Activated T-cell treated with anti-CD3 and anti-CD28 coated beads, Interleukin-2, amount 50 U/mL, for 1 hour (primary cell): ENCODE results near the gene RNASE11.
"Not testable (repeated sequence)": the region's sequence is repeated elsewhere in the genome, so short reads cannot be mapped to it uniquely, and the experiment has no call there.

Source experiments
- DNase-seq: peaks from one replicate; pipeline ENCODE4 v3.0.0-alpha.2; 2020

RNASE11 gene

DNA sequence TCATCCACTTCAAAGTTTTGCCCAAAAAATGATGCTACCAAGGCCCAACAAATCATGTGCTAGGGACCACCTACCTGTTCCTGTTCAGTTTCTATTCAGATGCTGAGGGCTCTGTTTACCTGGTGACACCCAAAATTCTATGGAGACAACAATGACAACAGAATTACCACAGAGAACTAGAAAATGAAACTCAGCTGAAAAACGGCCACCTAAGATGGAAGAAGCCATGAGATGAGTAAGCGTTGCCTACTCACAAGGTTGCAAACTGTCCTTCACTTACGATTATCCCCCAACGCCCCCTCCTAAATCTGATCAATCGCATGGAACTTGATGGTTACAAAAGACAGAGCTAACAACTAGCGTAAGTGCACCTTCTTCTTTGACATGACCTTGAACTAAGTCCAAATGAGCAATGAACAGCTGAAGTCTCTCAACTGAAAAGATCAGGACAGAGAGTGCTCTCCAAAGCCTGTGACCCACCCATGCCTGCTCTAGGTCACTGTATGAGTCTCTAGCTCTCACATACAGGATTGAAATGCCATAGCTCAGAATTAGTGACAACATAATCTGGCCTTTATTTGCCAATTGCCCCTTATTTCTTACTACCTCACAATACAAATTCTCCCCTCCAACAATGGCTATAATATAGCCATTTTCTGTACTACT is at the start of gene RNASE11:
Gene RNASE11 (minus strand): TSS at position 513 of the 666 bp plus-strand sequence.
- DNase-seq = no peak

- DNase-seq = peak; percentile 67
Observed at GRCh38 chr14:20632831-20633691, 45.3 kb upstream of the RNASE11 start.

DNA sequence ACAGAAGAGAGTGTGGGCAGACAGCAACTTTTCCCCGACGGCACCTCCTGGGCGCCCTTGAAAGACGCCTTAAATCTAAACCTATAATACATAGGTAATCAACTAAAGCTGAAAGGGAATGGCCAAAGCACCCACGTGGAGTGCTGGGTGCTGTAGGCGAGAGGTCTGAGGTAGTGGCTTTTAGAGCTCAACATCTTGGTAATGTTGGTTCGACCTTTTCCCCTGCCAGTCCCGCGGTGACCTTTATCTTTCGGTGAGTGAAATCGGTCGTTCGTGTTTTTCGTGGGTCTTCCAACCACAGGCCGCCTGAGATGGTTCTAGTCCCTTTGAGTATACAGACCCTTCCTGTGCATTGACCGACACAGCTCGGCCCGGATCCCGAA is 44.6 kb upstream of the RNASE11 start:
- DNase-seq = no peak

DNA sequence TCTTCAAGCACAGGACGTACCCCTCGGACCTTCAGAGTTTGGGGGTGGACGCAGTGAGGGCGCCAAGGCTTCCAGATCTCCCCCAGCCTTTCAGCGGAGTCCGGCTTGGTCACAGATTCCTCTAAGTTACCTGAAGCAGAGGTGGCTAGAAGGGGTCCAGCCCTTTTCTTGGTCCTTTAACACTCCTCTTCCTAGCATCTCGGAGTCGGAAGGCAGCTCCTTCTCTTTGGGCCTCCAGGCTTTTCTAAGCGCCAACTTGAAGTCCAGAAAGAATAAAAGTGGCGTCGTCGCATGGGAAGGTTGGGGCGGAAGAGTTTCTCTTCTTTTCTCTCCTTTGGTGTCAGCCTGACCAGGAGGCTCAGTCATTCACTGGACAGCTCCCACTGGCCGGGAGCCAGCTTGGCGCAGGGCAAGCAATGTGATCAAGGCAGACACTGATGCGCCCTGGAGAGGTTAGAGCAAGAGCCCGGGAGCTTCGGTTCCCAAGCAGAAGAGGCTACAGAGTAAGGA is 44.1 kb upstream of the RNASE11 start:
- no peak for DNase-seq

DNA sequence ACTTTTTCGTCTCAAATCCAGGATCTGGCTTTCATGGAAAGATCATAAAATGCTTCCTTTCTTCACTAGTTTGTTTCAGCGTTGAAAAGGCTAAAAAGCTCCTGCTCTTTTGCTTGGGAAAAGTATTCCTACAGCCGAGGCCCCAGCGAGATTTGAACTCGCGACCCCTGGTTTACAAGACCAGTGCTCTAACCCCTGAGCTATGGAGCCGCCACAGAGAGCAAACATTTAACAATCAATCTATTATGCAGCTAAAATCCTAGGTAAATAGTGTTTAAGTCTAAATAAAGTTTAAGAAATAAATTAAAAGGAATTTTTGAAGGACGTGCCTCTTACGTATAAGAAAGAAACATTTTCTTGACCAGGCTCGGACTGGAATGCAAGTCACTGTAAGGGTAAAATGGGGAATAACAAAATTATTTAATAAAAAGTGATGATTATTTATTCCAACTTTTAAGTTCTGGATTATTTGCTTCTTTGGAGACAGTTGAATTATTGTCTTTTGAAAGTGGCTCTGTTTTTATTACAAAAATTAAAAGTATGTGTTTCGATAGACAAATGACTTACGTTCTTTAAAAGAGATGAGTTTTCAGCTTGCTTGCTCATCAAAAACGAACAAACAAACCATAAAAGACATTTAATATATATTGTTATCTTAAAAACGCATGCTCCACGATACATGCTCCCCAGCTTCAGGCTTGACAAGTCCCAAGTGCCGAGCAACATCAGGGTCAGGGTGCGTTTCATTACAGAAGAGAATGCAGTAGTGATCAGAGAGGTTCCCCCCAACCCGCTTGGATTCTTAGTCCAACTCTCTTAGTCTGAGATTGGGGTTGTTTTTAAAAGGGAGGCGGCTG is 43.5 kb upstream of the RNASE11 start:
- DNase-seq = peak; percentile 60

- DNase-seq = peak; percentile 44
Observed at GRCh38 chr14:20630340-20631022, 42.7 kb upstream of the RNASE11 start.

DNA sequence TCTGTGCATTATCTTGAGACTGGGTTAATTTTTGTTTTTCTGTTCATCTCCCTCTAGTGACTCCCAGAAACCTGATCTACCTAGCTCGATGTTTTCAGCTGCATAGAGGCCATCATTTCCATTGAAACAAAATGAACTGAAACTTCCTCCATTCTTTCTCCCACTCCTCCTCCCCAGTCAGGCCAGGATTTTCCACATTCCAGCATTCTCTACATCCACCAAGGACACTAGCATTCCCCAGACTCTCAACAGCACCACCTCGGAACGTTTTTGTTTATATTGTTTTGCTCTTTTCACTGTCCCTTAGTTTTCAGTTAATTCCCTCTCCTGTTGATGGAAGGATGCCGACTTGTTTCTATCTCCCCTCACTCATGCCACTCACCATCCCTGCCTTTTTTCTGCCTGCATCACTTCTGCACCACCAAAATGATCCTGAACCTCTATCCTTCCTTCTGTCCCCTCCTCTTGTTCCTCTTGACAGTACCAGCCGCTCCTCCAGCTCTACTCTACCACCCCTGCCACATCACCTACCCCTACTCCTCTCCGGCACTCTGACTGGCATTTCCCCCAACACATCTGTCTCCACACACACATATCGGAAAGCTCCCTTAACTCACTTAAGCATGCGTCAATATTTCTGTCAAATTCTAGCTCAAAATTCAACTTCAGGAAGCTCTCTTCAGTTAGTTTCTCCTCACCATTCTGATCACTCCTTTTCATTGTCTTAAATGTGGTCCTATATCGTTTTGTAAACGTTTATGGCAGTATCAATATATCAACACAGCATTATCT is 40.5 kb upstream of the RNASE11 start:
- no peak for DNase-seq

GRCh38 chr14:20627346-20628027 is 39.7 kb upstream of the RNASE11 start:
- DNase-seq = no peak

DNA sequence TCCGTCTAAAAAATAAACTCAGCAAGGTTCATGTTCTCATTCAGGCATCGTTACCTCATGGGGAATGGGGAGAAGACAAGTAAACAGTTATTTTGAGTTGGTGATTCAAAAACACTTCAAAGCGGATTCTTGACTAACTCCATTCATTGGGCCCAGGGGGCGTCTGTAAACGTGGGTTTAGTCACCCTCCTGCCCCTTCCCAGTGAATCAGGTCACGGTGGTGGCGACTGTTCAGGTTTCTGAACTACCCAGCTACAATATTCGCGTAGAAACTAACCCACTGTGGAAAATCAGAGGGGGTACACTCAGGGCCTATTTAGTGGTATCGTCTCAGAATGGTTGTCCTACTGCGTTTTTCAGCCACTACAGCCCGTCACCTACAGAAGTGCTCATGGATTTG is 38.5 kb upstream of the RNASE11 start:
- no peak for DNase-seq

DNA sequence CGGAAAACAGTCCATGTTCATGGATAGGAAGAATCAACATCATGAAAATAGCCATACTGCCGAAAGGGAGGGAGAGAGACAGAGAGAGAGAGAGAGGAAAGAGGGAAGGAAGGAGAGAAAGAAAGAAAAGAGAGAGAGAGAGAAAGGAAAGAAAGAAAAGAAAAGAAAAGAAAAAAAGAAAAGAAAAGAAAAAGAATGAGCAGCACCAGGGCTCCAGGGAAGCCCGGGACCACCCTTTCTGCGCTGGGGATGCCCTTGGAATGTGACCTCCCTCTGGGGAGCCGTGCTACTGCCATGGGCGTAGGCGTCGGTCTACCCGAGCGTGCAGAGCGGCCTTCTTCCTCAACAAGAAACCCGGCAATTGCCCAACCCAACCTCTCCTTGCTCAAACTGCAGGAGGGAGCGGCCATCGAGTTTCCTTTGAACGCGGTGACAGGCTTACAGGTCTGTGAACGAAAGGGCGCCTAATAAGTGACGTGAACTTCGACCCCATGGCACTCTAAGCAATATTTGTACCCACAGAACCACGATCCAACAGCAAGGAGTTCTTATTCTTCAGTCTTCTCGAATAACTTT is 36.8 kb upstream of the RNASE11 start:
- DNase-seq = peak; percentile 49

DNA sequence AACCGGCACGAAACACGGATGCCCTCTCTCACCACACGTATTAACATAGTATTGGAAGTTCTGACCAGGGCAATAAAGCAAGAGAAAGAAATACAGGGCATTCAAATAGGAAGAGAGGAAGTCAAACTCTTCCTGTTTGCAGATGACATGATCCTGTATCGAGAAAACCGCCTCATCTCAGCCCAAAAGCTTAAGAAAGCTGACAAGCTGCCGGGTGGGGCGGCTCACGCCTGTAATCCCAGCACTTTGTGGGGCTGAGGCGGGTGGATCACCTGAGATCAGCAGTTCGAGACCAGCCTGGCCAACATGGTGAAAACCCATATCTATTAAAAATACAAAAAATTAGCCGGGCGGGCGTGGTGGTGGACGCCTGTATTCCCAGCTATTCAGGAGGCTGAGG is 36.0 kb upstream of the RNASE11 start:
- DNase-seq = no peak

DNA sequence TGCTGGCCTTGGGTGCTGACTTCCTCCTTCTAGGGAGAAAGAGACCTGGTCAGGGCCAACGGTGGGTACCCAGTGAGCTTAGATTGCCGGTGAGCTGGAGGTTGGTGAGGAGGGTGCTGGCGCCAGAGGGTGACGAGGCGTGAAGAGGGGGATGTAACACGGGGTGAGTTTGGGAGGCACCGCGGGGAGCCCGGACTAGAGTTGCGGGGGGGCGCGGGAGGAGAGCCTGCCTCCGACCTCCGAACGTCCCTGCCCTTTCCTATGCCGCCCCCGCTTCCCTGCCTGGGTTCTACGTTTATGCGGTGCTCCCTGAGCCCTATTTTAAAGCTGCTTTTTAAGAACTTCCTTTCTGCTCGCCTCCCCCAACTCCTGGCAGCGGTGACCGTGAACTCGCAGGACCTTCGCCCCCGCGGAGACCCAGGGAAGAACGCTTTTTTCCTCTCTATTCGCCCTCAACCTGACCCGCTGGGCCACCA is 35.1 kb upstream of the RNASE11 start:
- DNase-seq = no peak

- no peak for DNase-seq
Observed at GRCh38 chr14:20620798-20621478, 33.1 kb upstream of the RNASE11 start.

DNA sequence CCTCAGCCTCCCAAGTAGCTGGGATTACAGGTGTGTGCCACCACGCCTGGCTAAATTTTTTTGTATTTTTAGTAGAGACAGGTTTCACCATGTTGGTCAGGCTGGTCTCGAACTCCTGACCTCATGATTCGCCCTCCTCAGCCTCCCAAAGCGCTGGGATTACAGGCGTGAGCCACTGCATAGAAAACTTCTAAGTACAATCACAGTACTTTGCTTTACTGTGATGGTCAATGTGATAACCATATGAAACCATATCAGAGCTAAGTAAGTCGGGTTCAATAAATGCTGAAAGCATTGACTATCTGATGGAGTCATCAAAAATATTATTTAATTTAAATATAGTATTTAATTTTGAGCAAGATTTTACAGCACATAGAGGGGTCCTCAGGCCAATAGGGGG is 31.9 kb upstream of the RNASE11 start:
- not testable (repeated sequence) for DNase-seq

DNA sequence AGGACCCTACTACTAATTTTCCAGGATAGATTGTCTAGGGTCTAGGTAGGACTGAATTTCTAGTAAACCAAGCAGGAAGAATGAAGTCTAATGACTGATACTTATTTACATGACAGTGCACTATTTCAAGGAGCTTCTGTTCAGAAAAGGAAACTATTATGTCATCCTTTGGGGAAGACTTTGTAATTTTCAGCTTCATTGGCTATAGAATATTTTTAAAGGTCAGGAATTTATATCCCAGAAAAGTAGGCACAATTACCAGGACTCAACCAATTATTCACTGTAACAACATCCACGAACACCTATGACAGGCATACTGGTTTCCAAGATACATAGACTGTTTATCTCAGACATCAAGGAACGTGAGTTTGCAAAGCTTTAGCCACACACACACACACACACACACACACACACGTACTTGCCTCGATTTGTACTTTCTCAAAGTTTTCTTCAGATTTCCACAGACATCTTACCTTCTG is 30.5 kb upstream of the RNASE11 start:
- no peak for DNase-seq

- no peak for DNase-seq
Observed at GRCh38 chr14:20617138-20618003, 29.6 kb upstream of the RNASE11 start.

- no peak for DNase-seq
Observed at GRCh38 chr14:20615996-20616395, 28.2 kb upstream of the RNASE11 start.

DNA sequence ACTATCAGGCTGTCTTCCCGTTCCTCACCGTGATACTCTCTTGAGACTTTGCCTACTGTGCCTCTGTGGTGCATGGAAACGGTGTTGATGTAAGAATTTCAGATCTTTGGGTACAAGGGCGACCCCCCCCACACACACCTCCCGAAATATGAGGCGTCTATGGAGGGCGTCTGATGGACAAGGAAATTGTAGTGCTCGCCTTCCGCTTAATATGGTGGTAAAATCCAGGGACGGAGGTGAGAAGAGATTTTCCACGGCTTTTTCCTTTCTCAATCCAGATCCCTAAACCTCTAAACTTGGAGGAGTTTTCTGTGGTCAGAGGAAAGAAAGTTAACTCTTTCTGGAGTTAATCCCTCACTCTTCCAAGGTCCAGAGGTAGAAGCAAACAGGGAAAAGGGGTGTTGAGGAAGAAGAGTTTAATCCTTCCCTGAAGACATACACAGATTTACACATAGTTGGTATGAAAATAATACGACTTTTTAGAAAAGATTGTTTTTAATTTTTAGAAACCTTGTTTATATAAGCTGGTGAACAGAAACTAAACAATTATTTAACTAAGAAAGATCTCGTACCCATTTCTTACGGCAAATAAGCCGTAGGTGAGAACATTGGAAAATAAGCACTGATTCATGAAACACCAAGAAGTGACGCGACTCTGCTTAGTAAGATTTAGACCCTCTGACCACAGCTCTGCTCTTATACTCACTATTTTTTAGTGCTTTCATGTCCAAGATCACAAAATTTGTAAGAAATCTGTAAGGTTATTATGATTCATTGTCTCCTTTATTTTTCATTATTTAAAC is 26.4 kb upstream of the RNASE11 start:
- DNase-seq = no peak
